Stimulated activated CD4-positive, alpha-beta T cell treated with anti-CD3 and anti-CD28 coated beads, Interleukin-1b, Interleukin-23, amount 100 ng/mL, for 1 hour (primary cell): ENCODE results near the gene ZNF567.
"Not testable (repeated sequence)": the region's sequence is repeated elsewhere in the genome, so short reads cannot be mapped to it uniquely, and the experiment has no call there.

Experiments used
- DNase-seq, 2 donors: peaks; one replicate each; pipeline ENCODE4 v3.0.0-alpha.2; 2020; ENCODE audit warnings: low read depth in 2 of 2

Gene ZNF567

GRCh38 chr19:36687214-36688056, at the start of gene ZNF567:
Gene ZNF567, plus strand, starts transcription at chr19:36687612. Its CDS starts 7,256 bp downstream, at chr19:36694868.
- DNase-seq, result peak; percentile 94 to 98

- DNase-seq, result no peak
Measured at GRCh38 chr19:36638862-36639510, 48.4 kb upstream of the ZNF567 start.

GRCh38 chr19:36646746-36647145, 40.7 kb upstream of the ZNF567 start:
- no peak for DNase-seq

DNA sequence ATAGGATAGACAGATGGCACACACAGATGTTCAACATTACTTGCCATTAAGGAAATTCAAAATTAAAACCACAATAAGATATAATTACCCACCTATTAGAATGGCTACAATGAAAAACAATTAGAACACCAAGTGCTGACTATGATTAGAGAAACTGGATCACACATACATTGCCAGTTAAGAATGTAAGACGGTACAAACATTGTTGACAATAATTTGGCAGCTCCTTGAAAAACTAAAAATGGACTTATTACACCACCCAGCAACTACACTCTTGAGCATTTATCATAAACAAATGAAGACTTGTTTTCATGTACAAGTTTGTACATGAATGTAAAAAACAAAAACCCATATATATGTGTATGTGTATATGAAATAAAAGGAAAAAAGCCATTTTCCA, 34.5 kb upstream of the ZNF567 start:
- no peak for DNase-seq

DNA sequence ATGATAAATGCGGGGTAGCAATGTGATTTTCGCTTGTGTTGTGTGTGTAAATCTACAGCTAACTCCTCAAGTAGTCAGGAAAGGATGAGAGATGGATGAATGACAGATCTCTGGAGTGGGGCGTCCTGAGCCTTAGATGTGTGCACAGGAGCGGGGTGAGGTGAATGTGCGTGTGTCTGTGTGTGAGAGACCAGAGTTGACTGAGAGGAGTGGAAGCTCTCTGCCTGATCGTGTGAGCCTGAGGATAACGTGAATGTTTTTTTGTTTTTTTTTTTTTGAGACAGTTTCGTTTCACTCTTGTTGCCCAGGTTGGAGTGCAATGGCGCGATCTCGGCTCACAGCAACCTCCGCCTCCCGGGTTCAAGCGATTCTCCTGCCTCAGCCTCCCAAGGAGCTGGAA, 21.6 kb upstream of the ZNF567 start:
- no peak for DNase-seq

- DNase-seq, result no peak
Measured at GRCh38 chr19:36668646-36669045, 18.8 kb upstream of the ZNF567 start.

GRCh38 chr19:36672368-36672767, 15.0 kb upstream of the ZNF567 start:
- DNase-seq, result no peak

GRCh38 chr19:36674201-36674600, 13.2 kb upstream of the ZNF567 start:
- no peak for DNase-seq

- DNase-seq, result no peak
Measured at GRCh38 chr19:36679455-36679854, 8.0 kb upstream of the ZNF567 start.

- DNase-seq, result no peak
Measured at GRCh38 chr19:36685835-36686234, 1.6 kb upstream of the ZNF567 start.

- DNase-seq, result no peak
Measured at GRCh38 chr19:36686365-36687213, 823 bp upstream of the ZNF567 start.

- DNase-seq, result no peak
Measured at GRCh38 chr19:36688058-36688457, 646 bp downstream of the ZNF567 start.

GRCh38 chr19:36707134-36707533, 19.7 kb downstream of the ZNF567 start:
- no peak for DNase-seq

DNA sequence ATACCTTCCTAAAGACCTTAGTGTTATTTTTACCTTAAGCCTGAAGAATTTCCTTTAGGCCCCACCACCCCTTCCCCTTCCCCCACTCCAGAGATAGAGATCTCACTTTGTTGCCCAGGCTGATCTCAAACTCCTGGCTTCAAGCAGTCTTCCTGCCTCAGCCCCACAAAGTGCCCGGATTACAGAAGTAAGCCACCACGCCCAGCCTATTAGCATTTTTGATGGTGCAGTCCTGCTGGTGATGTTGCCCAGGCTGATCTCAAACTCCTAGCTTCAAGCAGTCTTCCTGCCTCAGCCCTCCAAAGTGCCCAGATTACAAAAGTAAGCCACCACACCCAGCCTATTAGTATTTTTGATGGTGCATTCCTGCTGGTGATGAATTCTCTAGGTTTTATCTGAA, 22.0 kb downstream of the ZNF567 start:
- no peak for DNase-seq

- no peak for DNase-seq
Measured at GRCh38 chr19:36719687-36720556, 32.5 kb downstream of the ZNF567 start.

DNA sequence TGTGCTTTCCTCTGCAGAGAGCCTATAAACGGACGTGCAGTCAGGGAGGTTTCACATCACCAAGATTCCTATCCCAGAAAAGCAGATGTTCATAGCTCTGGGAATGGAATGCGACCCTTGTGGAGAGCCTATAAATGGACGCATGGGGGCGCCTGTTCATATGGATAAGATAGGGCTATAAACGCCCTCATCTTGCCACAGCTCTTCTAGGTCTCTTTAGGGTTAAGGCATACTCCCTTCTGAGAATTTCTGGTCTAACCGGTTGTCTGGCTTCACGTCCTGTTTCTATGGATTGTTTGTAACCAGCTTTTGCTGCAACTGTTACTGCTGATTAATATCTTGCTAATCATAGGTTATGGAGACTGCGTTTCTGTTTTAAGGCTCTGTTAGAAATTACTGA, 48.8 kb downstream of the ZNF567 start:
- DNase-seq, result not testable (repeated sequence)

DNA sequence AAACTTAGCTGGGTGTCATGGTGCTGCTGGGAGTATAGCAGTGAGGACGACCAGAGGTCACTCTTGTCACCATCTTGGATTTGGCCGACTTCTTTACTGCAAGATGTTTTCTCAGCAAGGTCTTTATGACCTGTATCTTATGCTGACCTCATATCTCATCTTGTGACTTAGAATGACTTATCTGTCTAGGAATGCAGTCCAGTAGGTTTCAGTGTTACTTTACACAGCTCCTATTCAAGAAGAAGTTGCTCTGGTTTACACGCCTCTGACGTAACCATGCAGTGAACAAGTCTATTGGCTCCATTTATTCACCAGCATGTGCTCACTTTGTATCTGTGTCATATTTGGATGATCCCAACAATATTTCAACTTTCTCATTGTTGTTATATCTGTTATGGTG, 58.5 kb downstream of the ZNF567 start:
- DNase-seq, result no peak

DNA sequence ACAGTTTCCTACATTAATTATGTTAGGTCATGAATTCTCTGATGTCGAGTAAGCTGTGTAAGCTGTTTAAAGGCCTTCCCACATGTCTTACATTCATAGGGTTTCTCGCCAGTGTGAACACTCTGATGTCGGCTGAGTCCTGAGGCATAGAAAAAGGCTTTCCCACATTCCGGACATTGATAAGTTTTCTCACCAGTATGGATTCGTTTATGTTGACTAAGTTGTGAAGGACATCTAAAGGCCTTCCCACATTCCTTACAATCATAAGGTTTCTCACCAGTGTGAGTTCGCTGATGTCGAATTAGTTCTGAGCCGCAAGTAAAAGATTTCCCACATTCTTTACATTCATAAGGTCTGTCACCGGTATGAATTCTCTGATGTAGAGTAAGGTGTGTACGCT, 60.3 kb downstream of the ZNF567 start:
- DNase-seq, result no peak

- DNase-seq, result no peak
Measured at GRCh38 chr19:36748431-36749275, 61.2 kb downstream of the ZNF567 start.

GRCh38 chr19:36749613-36750012, 62.2 kb downstream of the ZNF567 start:
- not testable (repeated sequence) for DNase-seq
